NCI-H187 (cell line): ENCODE measurements around the gene CDH4.
"Not testable (repeated sequence)": the region's sequence is repeated elsewhere in the genome, so short reads cannot be mapped to it uniquely, and the experiment has no call there.

ENCODE experiments used
- DNase-seq, 2 experiments: peaks; one replicate each; lab custom pipeline; 2025; lab: John Stamatoyannopoulos, UW

Gene CDH4

DNA sequence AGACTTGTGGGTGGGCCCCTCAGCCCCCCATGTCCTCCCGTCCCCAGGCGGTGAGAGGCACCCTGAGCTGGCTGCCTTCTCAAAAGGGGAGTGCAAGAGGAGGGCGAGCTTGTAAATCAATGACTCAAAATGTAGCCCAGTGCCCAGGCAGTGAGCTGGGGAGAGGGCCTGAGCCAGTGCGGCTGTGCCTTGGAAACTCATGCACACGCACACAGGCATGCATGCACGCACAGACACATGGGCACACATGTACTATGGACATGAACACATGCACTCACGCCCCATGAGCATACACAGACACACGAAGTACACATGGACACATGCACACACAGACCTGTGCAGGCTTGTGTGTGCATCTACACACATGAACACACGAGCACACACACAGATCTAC, 680.1 kb downstream of the CDH4 start:
- no peak for DNase-seq

- DNase-seq, result no peak
These were observed 680.8 kb downstream of the CDH4 start for GRCh38 chr20:61932711-61933480.

- DNase-seq, result no peak
These were observed 681.5 kb downstream of the CDH4 start for GRCh38 chr20:61933481-61933950.

- DNase-seq, result no peak
These were observed 682.1 kb downstream of the CDH4 start for GRCh38 chr20:61933951-61934715.

DNA sequence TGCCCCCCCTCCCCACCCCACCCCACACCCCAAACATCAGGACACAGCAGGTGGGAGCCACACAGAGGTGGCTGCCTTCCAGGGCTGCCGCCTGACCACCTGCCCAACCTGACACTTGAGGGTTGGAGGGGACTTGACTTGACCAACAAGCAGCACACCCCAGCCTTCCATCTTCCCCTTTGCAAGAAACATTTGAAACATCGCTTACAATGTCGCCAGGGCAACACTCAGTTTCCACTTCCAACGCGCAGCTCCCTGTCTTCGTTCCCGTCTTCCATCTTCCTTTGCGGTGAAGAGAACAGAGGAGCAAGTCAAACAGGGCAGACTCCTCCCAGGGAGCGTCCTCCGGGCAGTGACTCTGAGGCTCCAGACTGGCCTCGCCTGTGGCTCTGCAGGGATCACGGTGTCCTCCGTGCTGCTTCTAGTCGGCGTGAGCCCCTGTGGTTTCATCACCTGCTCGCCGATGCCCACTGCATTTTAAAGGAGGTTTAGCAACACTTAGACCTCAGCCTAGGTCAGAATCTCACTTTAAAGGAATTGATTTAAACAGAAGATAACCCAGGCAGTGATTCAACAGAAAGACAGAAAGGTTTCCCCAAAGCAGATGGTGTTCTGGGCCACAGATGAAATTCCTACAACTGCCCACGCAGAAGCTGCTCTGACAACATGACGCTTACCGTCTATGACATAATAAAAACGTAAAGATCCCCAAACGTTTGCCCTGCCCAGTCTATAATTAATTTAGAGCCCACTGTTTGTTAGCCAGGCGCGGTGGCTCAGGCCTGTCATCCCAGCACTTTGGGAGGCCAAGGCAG, 682.9 kb downstream of the CDH4 start:
- no peak for DNase-seq

DNA sequence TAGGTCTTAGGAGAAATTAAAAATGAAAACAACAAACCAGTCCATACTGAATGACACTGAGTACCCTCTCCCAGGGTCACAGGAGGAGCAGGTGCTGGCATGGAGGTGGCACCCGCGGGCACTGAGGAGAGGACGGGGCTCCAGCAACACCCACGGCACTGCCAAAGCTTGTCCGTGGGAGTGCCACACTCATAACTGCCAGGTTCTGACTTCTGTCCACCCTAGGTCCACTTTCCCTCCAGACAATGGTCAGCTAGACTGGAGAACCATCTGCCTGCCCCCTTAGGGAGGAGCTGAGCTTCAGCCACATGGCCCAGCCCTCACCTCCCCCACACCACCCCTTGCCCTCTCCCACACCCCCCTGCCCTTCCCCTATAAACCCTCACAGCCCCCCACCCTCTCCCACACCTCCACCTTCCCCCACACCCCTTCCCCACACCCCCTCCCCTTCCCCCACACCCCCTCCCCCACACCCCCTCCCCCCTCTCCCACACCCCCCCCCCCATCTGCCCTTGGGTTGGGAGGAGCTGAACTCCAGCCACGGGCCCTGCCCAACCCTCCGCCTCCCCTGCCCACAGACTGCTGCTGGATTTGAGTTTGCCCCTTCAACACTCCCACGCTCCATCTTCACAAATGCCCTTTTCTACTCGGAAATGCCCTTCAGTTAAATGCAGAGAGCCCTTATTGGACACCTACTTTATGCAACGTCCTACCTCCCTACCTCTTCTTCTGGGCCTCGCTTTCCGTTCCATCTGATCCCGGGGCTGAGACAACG, 684.1 kb downstream of the CDH4 start:
- no peak for DNase-seq

- no peak for DNase-seq
These were observed 684.7 kb downstream of the CDH4 start for GRCh38 chr20:61936701-61937131.

- no peak for DNase-seq
These were observed 685.3 kb downstream of the CDH4 start for GRCh38 chr20:61937146-61937962.

GRCh38 chr20:61937963-61938838, 686.1 kb downstream of the CDH4 start:
- no peak for DNase-seq

DNA sequence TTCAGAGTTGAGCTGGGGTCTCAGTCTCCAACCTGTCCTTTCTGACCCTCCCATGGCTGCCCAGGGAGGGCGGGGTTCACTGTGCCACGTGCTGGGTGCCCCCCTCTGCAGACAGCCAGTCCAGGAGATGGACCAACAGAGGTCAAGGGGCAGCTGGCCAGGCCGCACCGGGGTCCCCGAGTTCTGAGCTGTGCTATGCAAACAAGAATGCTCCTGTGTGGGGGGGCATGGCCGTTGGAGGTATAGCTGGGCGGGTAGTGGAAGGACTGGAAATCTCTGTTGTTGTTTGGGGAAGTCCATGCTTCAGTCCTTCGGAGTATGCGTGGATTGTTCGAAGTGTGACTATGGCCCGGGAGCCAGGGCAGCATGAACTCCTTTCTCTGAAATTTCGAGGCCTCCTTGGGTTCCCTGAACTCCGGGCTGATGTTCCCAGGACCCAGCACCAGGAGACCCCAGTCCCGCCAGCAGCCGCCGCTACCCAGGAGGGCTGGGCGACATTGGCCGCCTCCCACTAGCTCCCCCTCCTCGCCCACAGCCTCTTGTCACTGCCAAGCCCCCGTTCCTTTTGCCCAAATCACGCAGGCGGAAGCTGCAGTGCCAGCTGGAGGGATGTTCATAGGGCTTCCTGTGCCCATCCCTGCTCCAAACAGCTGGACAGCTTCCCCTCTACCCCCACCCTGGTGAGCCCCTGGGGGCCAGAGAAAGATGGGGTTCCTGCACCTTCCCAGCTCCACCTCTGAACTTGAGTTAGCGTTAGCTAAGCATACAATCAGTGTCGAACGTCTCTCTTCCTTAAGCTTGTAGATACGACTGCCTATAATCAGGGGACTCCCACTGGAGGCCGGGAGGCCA, 687.0 kb downstream of the CDH4 start:
- no peak for DNase-seq

DNA sequence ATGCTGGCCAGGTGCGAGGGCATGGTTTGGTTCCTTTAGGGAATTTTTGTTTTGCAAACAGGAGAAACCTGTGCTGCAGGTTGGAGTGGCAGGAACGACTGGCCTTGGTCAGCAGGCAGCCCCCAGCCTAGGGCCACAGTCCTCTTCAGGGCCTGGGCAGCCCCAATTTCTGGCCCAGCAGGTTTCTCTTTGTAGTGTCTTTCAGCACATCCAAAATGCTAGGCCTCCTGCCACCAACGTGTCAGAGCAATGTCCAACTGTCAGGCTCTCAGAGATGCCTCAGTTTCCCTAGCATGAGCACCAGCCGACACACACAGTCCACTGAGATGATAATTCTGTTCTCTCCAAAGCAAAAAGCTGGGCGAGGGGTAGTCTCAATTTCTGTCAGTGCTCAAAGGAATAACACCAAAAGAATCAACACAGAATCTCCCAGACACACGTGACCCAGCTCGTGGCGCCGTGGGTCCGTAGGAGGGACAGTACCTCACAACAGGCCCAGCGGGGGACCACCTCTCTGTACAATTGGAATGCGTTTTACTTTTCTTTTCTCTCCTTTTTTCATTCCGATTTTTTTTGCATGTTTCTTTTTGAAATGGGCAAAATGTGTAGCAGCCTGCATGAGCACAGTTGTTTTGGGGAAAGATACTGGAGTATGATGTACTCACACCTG, 687.8 kb downstream of the CDH4 start:
- DNase-seq, result no peak

DNA sequence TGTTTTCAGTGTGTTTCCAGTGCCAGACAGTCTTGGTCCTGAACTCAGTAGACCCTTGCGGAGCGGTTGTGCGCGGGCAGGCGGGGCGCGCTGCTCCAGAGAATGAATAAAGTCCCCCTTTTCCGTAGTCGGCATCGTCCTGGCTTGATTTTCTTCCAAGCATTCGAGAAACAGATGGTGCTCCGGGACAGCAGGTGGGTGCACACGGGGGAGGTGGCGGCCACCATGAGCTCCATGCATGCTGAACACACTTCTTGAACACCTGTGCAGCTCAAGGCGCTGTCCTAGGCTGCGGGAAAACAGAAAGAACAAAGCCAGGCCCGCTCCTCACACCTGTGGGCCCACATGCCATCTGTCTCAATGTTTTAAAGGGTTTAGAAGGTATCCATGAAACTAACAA, 688.4 kb downstream of the CDH4 start:
- no peak for DNase-seq

DNA sequence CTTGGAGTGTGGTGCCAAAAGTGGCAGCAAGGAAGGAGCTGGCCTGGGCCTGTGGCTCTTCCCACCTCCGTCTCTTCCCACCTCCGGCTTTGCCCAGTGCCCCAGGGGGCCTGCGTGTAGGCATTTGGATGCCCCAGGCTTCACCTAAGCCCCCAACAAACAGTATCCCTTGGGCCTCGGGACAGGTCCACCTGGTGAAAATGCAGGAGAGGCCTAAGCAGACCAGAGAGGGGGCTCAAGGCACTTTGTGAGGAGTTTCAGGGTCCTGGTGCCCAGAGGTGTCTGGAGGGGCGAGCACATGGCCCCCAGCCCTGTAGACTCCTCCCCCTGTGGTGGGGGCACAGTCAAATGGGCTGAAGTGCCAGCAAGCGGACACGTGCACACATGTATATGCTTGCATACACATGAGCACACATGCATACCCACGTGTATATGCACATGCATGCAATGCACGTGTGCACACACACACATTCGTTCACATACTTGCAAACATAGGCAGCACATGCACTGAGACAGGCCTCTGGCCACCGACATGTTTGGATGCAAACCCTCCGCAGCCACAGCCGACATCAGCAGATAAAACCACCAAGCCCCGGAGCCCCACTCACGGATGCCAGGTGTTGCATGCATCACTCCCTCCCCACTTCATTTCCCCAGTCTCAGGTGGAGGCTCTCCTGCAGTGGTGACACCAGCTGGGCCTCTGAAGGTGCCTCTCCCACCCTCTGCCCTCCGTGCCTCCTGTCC, 689.1 kb downstream of the CDH4 start:
- DNase-seq, result no peak

DNA sequence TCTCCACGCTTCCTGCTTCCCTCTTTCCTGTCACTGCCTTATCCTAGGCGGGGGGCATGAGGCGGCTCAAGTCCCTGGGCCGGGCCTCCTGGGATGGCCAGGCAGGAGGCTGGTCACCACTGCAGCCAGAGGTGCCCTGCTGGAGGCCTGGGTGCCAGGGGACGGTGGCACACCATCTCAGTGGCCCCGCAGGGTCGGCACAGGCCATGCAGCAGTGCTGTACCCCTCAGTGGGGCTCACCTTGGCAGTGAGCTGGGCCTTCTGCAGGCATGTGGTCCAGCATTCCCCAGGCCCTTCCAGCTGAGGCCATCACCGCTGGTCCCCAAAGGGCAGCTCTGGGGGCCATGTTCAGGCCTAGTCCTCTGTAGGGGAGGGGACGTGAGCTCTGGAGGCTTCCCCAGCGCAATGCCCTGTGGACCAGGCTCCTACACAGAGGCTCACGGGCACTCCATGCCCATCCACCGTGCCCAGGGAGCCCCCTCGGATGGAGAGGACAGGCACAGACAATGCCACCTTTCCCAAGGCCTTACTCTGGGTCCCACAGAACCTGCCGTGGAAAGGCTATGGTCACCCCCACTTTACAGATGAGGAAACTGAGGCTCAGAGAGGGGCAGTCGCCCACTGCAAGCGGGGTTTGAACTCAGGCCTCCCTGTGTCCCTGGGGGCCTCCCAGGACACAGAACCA, 689.8 kb downstream of the CDH4 start:
- DNase-seq, result no peak

- DNase-seq, result no peak
These were observed 690.5 kb downstream of the CDH4 start for GRCh38 chr20:61942526-61942925.

DNA sequence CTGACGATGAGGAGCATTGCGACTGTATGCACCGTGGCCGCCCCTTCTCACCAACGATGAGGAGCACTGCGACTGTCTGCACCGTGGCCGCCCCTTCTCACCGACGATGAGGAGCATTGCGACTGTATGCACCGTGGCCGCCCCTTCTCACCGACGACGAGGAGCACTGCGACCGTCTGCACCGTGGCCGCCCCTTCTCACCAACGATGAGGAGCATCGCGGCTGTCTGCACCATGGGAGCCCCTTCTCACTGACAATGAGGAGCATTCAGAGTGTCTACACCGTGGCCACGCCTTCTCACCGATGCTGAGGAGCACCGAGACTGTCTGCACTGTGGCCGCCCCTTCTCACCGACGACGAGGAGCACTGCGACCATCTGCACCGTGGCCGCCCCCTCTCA, 692.9 kb downstream of the CDH4 start:
- not testable (repeated sequence) for DNase-seq

GRCh38 chr20:61945495-61945894, 693.4 kb downstream of the CDH4 start:
- DNase-seq, result not testable (repeated sequence)
